ENCODE measurements around the gene MAD1L1. TPM values are rescaled to one million over a fixed set of nuclear protein-coding genes. Genes with fewer than 3 reads are reported as not detected.

The MAD1L1 gene
- total and polyA plus RNA-seq, 4 donors, result 12.8 to 20.7 (median 16.5) TPM

- Histone ChIP-seq H3K4me3 (ENCODE audit: low read depth in 1 of 3, low read length in 3 of 3) (no peak overlapping the region), H3K9me3 (ENCODE audit: control insufficient read depth in 4 of 4, low read length in 3 of 4) (no peaks in the 10 kb centered on the region), H3K36me3 (ENCODE audit: control insufficient read depth in 4 of 4, insufficient read depth in 3 of 4, low read depth in 1 of 4, low read length in 3 of 4) (peaks cover 0 to 13% (median 7%) of the 10 kb centered on the region in 4 donors), H3K27me3 (ENCODE audit: control insufficient read depth in 4 of 4, insufficient read depth in 4 of 4, low read length in 3 of 4) (no peaks in the 10 kb centered on the region), H3K27ac (ENCODE audit: low read depth in 1 of 2, low read length in 2 of 2) (no peak overlapping the region), H3K4me1 (ENCODE audit: control insufficient read depth in 4 of 4, insufficient read depth in 4 of 4, low read length in 3 of 4) (no peaks in the 10 kb centered on the region), H3K9ac (ENCODE audit: low read depth in 1 of 2, low read length in 2 of 2) (no peak overlapping the region)
- TF ChIP-seq RXRA (IDR thresholded peaks at IDR 0.05), result no peak
- TF ChIP-seq EGR1 (IDR thresholded peaks at IDR 0.05; ENCODE audit: low read depth in 2 of 2), result no peak
- no peak for DNase-seq (ENCODE audit: low spot score)
- 86% methylated on average over 8 of the region's 8 CpGs for WGBS
These were observed 37.8 kb upstream of the MAD1L1 start for GRCh38 chr7:2270495-2270894.

DNA sequence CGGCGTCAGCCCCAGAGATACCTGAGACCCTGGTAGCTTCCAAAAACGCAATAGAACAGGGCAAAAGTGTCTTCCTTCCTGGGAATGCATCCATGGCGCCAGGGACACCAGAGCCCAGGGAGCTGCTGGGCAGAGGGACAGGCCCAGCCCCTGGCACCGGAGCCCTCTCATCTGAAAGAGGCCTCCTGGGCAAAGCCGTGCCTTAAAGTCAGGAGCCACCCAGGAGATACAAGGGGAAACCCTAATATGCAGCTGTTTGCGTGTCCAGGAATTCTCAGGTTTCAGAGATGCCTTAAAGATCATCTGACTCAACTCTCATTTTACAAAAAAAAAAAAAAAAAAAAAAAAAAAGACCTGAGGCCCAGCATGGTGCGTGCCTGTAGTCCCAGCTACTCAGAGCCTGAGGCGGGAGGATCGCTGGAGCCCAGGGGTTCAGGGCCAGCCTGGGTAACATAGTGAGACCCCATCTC, 37.3 kb upstream of the MAD1L1 start:
- no peaks in the 10 kb centered on the region for H3K27me3 ChIP-seq (ENCODE audit: control insufficient read depth in 4 of 4, insufficient read depth in 4 of 4, low read length in 3 of 4)
- TF ChIP-seq YY1 (IDR thresholded peaks at IDR 0.05), result no peak
- TF ChIP-seq, protein P1, sequence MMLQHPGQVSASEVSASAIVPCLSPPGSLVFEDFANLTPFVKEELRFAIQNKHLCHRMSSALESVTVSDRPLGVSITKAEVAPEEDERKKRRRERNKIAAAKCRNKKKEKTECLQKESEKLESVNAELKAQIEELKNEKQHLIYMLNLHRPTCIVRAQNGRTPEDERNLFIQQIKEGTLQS (IDR thresholded peaks at IDR 0.05), result no peak
- no peak for TF ChIP-seq GABPA (IDR thresholded peaks at IDR 0.05 in 1 of 2, conservative IDR thresholded peaks at IDR 0.05 in 1 of 2)
- no peak for TF ChIP-seq REST (IDR thresholded peaks at IDR 0.05)
- TF ChIP-seq HNF4G (IDR thresholded peaks at IDR 0.05), result no peak
- TF ChIP-seq FOXA1 (IDR thresholded peaks at IDR 0.05), result no peak
- no peak for TF ChIP-seq TAF1 (conservative IDR thresholded peaks at IDR 0.05)
- no peak for TF ChIP-seq EGR1 (IDR thresholded peaks at IDR 0.05; ENCODE audit: low read depth in 2 of 2)
- TF ChIP-seq RXRA (IDR thresholded peaks at IDR 0.05), result no peak
- TF ChIP-seq RAD21 (IDR thresholded peaks at IDR 0.05), result no peak
- TF ChIP-seq CTCF (IDR thresholded peaks at IDR 0.05; ENCODE audit: low read depth, low read length, missing input control), result no peak
- no peak for TF ChIP-seq SP1 (IDR thresholded peaks at IDR 0.05)
- no peak for TF ChIP-seq JUND (IDR thresholded peaks at IDR 0.05)
- no peak for TF ChIP-seq HNF4A (conservative IDR thresholded peaks at IDR 0.05)
- no peak for TF ChIP-seq ZBTB33 (IDR thresholded peaks at IDR 0.05)
- TF ChIP-seq FOXA2 (IDR thresholded peaks at IDR 0.05), result no peak
- no peak for DNase-seq (ENCODE audit: low spot score)
- no peaks in the 10 kb centered on the region for H3K9me3 ChIP-seq (ENCODE audit: control insufficient read depth in 4 of 4, low read length in 3 of 4)
- H3K4me1 ChIP-seq (ENCODE audit: control insufficient read depth in 4 of 4, insufficient read depth in 4 of 4, low read length in 3 of 4), result no peaks in the 10 kb centered on the region
- H3K36me3 ChIP-seq (ENCODE audit: control insufficient read depth in 4 of 4, insufficient read depth in 3 of 4, low read depth in 1 of 4, low read length in 3 of 4), result peaks cover 0 to 13% (median 7%) of the 10 kb centered on the region in 4 donors
- H3K9ac ChIP-seq (ENCODE audit: low read depth in 1 of 2, low read length in 2 of 2), result no peak overlapping the region
- H3K27ac ChIP-seq (ENCODE audit: low read depth in 1 of 2, low read length in 2 of 2), result no peak overlapping the region
- no peak overlapping the region for H3K4me3 ChIP-seq (ENCODE audit: low read depth in 1 of 3, low read length in 3 of 3)
- WGBS, result 91% methylated on average over 10 of the region's 10 CpGs
